Brain microvascular endothelial cell (primary cell): Measurements from ENCODE around the gene TPI1.
"Not testable (repeated sequence)": the region's sequence is repeated elsewhere in the genome, so short reads cannot be mapped to it uniquely, and the experiment has no call there.

ENCODE experiments used
- DNase-seq: peaks from one replicate; pipeline ENCODE4 v3.0.0-alpha.2; 2020
- H3K27ac ChIP-seq: fragments of 250-450 bp; sonication (Bioruptor Pico); 2 replicates; pipeline ENCODE4 v1.5.1; 2020; ENCODE audit warnings: mild to moderate bottlenecking, moderate library complexity
- H3K27me3 ChIP-seq: fragments of 250-450 bp; sonication (Bioruptor Pico); replicated peaks from 2 replicates; pipeline ENCODE4 v1.5.1; 2020; ENCODE audit warnings: mild to moderate bottlenecking
- H3K36me3 ChIP-seq: fragments of 250-450 bp; sonication (Bioruptor Pico); replicated peaks from 2 replicates; pipeline ENCODE4 v1.5.1; 2020; ENCODE audit warnings: mild to moderate bottlenecking
- H3K4me3 ChIP-seq: 2 replicates; pipeline ENCODE4 v1.5.1; 2011; ENCODE audit warnings: low read depth, mild to moderate bottlenecking, control low read depth, low read length, moderate library complexity
- CTCF ChIP-seq: IDR thresholded peaks from 2 replicates; pipeline ENCODE4 v1.5.1; 2011; ENCODE audit warnings: low read depth, mild to moderate bottlenecking, moderate library complexity, low read length, control low read depth, inconsistent platforms; ENCODE audit errors: missing control alignments
- in situ Hi-C: cut with HindIII; loops from 2 replicates; pipeline ENCODE4 v1.10.0; 2017; ENCODE audit warnings: low sequenced_read_pairs, low pct_ligation_motif_present

TPI1 gene

GRCh38 chr12:6872073-6873048 is 5.0 kb downstream of the TPI1 start:
- in situ Hi-C loops = no loop called here
- DNase-seq = peak; percentile 46

GRCh38 chr12:6873094-6874014 is 6.0 kb downstream of the TPI1 start, which contains the start of gene SPSB2:
Gene SPSB2, minus strand, starts transcription at chr12:6873303. Its CDS starts 402 bp downstream, at chr12:6872901.
- DNase-seq = peak; percentile 93
- H3K27me3 ChIP-seq = no peaks in the 10 kb centered on the region
- TF ChIP-seq CTCF = no peak
- in situ Hi-C loops = no loop called here
- H3K4me3 ChIP-seq = peak within 1 kb of the TSS; percentile 84
- peaks cover 21% of the 10 kb centered on the region for H3K36me3 ChIP-seq
- peak within 1 kb of the TSS; percentile 15 for H3K27ac ChIP-seq

More at GRCh38 chr12:6872073-6873048, 5.0 kb downstream of the TPI1 start:
- Histone ChIP-seq H3K4me3 (peak overlapping the region; percentile 84), H3K27ac (no peak overlapping the region), H3K36me3 (peaks cover 21% of the 10 kb centered on the region), H3K27me3 (no peaks in the 10 kb centered on the region)
- peak; percentile 99 for TF ChIP-seq CTCF

- in situ Hi-C loops, DNase-seq, H3K27ac ChIP-seq, H3K27me3 ChIP-seq: not testable (repeated sequence)
- H3K36me3 ChIP-seq = peaks cover 21% of the 10 kb centered on the region
- peak overlapping the region; percentile 84 for H3K4me3 ChIP-seq
Measured at GRCh38 chr12:6874015-6874368, 6.7 kb downstream of the TPI1 start.

- H3K27ac ChIP-seq, in situ Hi-C loops, DNase-seq, H3K4me3 ChIP-seq, H3K36me3 ChIP-seq, H3K27me3 ChIP-seq: not testable (repeated sequence)
Measured at GRCh38 chr12:6879824-6880223, 12.5 kb downstream of the TPI1 start.

- Histone ChIP-seq H3K27me3 (no peaks in the 10 kb centered on the region), H3K4me3 (no peak overlapping the region), H3K36me3 (peaks cover 2% of the 10 kb centered on the region), H3K27ac (no peak overlapping the region)
- DNase-seq = no peak
- in situ Hi-C loops = no loop called here
- no peak for TF ChIP-seq CTCF
Measured at GRCh38 chr12:6883252-6883651, 15.9 kb downstream of the TPI1 start.

- no peak for TF ChIP-seq CTCF
- Histone ChIP-seq H3K27ac (no peak overlapping the region), H3K4me3 (no peak overlapping the region), H3K27me3 (no peaks in the 10 kb centered on the region), H3K36me3 (peaks cover 2% of the 10 kb centered on the region)
- in situ Hi-C loops = no loop called here
- no peak for DNase-seq
Measured at GRCh38 chr12:6883683-6884082, 16.4 kb downstream of the TPI1 start.
